HG02610 (cell line): ENCODE data around the gene CASP3.
"Not testable (repeated sequence)": the region's sequence is repeated elsewhere in the genome, so short reads cannot be mapped to it uniquely, and the experiment has no call there.

Experiments used
- ATAC-seq: cut with Tn5 transposase; IDR thresholded peaks from one replicate; pipeline ENCODE4 v1.9.1; 2021; ENCODE audit warnings: mild to moderate bottlenecking, moderate library complexity; ENCODE audit not compliant: unreplicated experiment

Gene CASP3

DNA sequence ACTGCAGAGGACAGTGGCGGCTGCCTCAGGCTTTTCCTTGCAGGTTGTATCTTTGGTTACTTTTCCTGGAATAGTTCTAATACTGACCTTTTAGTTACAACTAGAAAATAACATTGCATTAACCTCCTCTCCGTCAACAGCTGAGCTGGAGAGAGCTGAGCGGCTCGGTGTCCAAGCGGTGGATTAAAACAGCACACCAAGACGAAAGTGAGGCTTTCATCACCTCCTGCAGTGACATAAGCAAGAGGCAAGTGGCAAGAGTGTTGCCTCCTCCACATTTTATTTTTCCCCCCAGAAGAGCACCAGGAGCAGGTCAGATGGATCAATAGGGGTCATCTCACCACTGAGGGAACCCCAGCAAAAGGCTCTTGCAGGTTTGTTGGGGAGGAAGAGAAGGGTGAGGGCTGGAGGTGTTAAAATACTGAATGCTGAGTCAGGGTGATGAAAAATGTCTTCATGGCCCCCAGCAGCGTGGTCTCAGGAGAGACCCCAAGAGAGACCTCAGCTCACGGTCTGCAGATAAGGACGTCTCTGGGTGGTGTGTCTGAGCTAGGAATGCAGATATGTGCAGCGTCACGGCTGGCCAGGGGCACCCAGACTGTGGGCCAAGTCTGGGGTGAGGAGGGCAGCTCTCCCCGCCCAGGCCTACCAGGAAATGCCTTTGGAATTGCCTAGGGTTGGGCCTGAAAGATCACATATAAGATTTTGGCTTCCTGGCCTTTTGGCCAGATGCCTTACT lies 50.3 kb downstream of the CASP3 start:
- no peak for ATAC-seq

DNA sequence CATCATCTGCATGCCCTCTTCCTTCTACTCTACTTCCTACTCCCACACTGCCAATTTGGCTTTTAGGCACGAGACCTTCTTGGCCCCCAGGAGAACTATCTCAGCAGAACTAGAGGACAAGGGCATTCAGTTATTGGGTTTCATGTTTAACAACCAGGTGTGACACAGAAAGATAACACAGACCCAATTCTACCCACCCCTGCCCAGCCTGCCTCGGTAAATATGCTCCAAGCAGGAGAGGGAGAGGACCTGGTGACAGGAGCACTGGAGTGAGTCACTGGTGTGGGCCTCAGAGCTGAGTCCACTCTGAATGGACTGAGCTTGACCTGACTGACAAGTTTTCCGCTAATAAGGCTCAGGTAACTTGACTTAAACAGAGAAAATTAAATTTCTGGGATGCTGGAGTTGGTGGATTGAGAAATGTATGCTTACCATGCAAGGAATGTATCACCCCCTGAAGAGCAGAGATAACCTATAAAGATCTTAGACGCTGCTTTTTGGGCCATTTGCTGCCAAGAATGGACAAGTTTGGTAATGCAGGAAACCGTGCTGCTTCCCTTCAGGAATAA lies 52.5 kb downstream of the CASP3 start:
- ATAC-seq = no peak

DNA sequence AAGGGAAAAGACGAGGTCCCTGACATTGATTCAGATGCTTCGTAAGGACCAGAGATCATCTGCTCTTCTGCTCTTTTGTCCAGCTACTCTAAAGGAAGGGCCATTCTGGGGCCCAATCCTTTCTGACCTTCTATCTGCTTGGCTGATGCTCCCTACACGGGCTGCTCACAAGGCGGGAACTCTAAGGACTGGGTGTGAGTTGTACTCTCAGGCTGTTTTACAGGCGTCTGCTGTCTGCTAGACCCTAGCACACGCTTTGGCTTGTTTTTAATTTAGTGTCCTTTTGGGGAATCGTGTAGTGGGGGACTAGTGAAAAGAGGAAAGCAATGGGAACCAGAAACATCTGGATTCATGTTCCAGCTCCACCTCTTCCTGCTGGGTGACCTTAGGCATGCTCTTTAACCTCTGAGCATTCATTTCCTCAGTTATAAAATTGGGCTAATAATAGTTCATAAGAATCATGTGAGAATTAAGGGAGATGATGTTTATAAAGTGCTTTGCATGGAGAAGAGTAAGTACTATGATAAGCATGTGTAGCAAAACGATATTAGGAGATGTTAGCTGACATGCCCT lies 53.1 kb downstream of the CASP3 start:
- no peak for ATAC-seq

DNA sequence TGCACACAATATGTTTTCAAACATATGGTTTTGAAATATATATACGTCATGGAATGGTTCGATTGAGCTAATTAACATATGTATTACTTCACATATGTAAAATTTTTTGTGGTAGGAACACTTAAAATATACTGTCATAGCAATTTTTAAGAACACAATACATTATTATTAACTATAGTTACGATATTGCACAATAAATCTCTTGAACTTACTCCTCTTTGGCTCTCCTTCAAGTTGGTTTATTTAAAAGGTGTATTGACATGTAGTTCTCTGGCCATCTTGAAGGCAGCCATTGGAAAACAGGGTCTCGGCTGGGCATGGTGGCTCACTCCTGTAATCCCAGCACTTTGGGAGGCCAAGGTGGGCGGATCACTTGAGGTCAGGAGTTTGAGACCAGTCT lies 53.8 kb downstream of the CASP3 start:
- ATAC-seq = no peak

DNA sequence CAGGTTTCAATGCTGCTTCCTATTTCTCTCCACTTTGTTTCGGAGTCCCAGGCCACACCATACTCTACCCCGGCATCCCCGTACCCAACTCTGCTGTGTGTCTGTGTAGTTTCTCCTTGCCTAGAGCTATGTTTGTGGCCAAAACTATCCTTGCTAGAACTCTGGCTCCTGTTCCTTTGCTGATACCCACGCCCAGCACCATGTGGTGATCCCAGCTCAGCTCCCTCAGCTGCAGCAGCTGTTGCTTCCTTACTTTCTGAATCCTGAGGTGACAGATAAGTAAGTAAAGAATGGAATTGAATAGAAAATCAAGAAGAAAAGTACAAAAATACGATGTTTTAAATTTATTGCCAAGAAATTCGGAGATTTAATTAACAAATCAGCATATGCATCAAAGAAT lies 55.8 kb downstream of the CASP3 start:
- no peak for ATAC-seq

DNA sequence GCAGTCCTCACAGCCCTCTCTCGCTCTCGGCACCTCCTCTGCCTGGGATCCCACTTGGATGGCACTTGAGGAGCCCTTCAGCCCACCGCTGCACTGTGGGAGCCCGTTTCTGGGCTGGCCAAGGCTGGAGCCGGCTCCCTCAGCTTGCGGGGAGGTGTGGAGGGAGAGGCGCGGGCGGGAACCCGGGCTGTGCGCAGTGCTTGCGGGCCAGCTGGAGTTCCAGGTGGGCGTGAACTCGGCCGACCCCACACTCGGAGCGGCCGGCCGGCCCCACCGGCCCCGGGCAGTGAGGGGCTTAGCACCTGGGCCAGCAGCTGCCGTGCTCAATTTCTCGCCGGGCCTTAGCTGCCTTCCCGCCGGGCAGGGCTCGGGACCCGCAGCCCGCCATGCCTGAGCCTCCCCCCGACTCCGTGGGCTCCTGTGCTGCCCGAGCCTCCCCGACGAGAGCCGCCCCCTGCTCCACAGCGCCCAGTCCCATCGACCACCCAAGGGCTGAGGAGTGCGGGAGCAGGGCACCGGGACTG lies 57.4 kb downstream of the CASP3 start:
- ATAC-seq = not testable (repeated sequence)

DNA sequence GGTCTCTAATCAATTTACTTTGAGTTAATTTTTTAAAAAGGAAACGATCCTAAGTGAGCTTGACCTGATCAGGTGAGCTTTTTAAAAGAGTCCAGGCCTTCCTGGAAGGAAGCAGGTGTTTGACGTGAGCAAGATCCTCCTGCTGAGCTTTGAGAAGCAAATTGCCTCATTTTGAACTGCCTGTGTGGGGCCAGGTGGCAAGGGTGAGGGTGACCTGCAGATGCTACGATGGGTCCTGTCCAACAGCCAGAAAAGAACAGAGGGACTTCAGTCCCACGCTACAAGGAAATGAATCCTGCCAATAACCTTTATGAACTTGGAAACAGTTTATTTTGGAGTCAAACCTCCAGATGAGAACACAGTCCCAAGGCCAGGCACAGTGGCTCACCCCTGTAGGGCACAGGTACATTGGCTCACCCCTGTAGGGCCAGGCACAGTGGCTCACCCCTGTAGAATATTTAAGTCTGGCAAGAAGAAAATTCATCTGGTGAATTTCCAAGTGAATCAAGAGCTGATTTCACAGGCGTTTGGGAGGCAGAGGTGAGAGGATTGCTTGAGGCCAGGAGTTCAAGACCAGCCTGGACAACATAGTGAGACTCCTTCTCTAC lies 58.1 kb downstream of the CASP3 start:
- ATAC-seq = no peak

DNA sequence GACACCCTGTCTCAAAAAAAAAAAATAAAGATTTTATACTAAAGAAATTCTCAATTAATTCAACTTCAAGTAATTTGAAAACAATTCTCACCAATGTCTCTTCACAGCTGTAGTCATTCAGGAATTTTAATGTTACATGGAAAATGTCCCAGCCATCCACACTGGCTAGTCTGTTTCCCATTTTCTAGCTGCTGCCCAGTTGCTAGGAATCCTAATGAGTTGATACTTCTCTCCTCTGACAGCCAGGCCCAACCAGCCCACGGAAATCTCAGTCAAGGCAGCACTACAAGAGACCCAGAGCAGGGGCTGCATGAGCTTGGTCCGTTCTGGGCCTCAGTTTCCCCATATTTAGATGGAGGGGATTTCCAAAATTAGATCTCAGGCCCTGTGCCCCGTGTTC lies 59.1 kb downstream of the CASP3 start:
- no peak for ATAC-seq

DNA sequence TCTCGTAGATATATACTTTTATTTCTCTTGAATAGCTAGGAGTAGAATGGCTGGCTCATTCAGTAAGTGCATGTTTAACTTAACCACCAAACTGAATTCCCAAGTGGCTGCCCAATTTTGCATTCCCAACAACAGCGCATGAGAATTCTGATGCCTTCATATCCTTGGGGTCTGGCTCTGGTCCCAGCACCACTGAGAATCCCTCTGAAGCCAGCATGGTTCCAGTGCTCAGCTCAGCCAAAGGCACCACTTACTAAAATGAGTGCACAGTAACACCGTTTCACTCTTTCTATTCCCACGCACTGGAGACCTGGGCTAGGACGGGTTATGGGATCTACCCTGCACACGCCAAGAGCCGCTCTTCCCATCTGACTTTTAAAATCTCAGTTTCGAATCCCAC lies 60.4 kb downstream of the CASP3 start:
- ATAC-seq = no peak

DNA sequence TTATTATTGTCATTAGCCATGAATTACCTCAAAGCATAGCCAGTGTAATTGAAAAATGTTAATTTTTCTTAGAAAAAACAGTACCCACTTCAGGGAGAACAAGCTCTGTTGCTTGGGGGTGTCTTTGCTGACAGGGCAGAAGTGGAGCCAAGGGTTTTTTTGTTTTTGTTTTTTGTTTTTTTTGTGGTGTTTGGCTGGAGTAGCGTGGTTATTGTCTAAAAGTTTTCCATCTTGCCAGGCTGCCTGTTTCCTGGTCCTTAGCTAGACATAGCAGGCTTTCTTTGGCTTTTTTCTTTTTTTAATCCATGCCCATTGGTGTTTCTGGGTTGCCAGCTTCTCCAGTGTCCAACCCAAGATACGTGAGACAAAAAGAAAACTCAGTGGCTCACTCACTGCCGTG lies 61.5 kb downstream of the CASP3 start:
- no peak for ATAC-seq

DNA sequence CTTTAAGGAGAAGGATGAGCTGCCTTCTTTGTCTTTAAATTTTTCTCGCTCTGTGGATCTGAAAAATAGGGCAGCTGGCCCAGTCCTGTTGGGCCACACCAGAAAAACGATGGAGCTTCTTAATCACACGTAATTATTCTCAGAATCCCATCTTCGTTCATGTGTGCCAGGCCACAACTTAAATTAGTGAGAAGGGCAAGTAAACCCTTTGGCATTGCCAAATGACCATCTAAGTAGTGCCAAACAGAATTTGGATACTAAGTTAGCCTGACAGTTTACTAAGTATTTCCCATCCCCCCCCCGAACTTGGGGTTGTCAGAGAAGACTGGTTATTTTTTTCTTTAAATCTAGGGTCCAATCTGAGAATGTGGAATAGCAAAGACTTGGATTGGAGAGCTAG lies 62.0 kb downstream of the CASP3 start:
- ATAC-seq = no peak

DNA sequence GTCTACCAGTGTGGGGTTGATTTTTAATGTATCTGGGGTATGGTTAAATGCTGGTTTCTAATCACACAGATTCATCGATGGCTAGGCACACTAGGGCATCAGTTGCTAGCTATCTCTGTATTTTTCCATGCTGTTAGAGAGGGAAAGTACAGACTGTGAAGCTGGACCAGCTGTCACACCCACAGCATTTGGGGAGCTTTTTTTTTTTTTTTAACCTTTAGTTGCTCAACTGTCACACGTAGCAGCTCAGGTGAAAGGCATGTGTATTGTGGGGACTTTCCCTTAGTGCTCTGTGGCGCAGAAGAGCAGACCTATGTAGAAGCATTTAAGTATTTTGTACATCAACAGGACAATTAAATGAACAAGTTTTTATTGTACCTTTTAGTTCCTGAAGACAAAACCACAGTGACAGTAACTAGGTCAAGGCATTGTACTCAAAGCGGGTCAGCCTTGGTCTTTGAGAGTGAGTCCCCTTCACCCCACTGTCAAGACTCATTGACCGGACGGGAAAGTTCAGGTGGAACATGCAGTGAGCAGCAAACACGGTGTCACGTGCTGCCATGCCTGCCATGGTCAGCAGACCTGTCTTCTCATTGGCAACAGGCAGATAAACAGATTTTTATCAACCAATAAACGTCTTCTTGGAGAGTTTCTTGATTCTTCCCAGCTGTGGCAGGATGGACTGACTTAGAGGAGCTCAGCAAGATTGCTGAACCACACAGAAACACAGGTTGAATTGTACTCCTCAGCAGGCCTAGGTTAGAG lies 65.3 kb downstream of the CASP3 start:
- peak; percentile 59 for ATAC-seq
